NCI-H1092 (cell line): Measurements from ENCODE around the gene PRX.
"Not testable (repeated sequence)": the region's sequence is repeated elsewhere in the genome, so short reads cannot be mapped to it uniquely, and the experiment has no call there.

ENCODE experiments used
- DNase-seq: peaks from one replicate; lab custom pipeline; 2025; lab: John Stamatoyannopoulos, UW

PRX gene

DNA sequence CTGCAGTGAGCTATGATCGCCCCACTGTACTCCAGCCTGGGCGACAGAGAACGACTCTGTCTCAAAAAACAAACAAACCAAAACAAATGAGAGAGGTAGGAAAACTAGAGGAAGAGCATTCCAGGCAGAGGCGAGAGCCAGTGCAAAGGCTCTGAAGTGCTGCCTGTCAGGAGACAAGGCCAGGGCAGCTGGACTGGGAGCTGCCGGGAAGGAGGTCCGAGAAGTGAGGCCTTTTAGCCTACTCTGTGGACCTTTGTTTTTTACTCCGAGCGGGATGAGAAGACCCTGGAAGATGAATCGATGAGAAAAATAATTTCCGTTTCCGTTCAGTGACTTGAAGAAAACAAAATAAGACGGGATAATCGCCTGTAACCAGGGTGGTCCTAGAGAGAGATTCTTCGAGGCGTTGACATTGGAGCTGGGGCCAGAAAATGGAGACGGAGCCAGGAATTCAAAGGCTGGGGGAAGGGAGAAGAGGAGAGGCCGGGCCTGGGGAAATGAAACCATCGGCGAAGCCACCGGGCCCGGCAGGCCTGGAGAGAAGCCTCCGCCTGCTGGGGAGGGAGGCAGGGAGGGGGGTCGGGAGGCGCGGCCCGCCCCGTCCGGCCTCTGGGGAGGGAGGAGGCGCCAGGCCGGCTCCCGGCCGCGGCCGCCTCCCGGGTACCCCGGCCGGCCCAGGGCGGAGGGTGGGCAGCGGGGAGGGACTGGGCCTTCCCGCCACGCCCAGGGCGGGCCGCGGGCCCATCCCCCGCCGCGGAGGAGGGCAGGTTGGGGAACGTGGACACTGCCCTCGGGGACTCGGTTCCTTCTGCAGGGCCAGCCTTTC, 20.4 kb upstream of the PRX start:
- DNase-seq: peak; percentile 48

DNA sequence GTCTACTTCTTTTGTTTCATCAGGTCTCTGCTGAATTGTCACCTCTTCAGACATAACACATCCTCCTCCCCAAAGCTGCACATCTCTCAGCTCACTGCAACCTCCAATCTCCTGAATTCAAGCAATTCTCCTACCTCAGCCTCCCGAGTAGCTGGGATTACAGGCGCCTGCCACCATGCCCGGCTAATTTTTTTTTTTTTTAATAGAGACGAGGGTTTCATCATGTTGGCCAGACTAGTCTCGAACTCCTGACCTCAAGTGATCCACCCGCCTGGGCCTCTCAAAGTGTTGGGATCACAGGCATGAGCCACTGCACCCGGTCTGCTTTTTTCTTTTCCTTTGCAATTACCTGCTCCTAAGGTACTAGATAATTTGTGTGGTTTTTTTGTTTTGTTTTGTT, 19.6 kb upstream of the PRX start:
- DNase-seq: not testable (repeated sequence)

DNA sequence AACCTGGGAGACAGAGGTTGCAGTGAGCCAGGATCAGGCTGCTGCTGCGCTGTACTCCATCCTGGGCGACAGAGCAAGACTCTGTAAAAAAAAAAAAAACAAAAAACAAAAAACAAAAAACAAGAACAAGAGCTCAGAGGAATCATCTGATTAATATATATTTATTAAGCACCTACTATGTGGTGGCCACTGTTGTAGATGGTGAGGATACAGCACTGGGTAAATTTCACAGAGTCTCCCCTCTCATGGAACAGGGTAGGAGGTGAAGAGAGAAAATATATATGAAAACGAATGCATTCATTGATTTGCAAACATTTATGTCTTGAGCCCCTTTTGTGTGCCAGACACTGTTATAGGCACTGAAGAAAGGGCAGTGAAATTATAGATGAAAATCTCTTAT, 18.5 kb upstream of the PRX start:
- DNase-seq: no peak

DNA sequence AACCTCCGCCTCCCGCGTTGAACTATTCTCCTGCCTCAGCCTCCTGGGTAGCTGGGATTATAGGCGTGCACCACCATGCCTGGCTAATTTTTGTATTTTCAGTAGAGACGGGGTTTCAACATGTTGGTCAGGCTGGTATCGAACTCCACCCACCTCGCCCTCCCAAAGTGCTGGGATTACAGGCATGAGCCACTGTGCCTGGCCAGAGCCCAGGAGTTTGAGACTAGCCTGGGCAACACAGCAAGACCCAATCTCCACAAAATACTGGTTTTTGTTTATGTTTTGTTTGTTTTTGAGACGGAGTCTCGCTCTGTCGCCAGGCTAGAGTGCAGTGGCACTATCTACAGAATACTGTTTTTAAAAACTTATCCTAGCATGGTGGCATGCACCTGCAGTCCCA, 17.1 kb upstream of the PRX start:
- not testable (repeated sequence) for DNase-seq

DNA sequence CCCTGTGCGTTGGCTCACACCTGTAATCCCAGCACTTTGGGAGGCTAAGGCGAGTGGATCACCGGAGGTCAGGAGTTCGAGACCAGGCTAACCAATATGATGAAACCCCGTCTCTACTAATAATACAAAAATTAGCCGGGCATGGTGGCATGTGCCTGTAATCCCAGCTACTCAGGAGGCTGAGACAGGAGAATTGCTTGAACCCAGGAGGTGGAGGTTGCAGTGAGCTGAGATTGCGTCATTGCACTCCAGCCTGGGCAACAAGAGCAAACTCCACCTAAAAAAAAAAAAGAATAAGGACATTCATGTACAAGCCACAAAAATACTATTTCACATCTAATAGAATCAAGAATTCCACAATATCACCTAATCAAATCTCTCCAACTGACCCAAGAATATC, 15.0 kb upstream of the PRX start:
- DNase-seq: not testable (repeated sequence)

DNA sequence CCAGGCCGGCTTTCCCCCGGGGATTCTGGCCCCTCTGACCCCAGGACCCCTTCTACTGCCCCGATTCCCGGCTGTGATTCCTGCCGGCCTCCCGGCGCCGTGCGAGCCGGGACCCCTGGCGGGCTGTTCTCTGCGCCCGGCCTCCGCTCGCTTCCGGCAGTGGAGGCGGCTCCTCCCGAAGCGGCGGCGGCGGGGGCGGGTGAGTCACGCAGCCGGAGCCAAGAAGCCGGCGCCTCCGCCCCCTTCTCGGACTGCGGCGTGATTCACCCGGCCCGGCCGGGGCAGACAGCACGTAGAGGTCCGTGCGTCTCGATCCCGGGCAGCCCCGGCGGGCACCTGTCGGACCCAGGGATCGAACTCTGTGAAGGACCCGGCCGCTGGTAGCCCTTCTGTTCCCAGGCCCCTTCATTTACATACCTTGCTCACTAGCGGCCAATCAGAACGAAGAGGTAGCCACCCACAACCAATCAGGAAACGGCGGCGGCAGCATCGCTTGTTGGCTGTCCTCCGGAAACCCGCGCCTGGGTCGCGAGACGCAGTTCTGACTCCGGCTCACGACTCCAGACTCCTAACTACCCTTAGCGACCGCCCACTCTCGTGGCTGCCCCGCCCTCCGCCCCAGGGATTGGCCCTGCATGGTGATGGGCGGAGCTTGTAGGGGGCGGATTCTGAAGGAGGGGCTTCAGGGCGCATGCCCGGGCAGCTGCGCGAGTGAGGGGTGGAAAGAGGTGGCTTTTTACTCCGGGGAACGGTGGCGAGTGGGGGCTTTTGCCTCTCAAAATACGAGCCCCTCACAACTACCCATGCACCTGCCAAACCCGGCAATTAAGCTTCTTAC, 12.5 kb upstream of the PRX start, which contains the start of gene SERTAD1:
SERTAD1 (minus strand) TSS at position 543 of the 838 bp plus-strand sequence. CDS start 2,446 bp downstream, outside the sequence.
- peak; percentile 97 for DNase-seq

DNA sequence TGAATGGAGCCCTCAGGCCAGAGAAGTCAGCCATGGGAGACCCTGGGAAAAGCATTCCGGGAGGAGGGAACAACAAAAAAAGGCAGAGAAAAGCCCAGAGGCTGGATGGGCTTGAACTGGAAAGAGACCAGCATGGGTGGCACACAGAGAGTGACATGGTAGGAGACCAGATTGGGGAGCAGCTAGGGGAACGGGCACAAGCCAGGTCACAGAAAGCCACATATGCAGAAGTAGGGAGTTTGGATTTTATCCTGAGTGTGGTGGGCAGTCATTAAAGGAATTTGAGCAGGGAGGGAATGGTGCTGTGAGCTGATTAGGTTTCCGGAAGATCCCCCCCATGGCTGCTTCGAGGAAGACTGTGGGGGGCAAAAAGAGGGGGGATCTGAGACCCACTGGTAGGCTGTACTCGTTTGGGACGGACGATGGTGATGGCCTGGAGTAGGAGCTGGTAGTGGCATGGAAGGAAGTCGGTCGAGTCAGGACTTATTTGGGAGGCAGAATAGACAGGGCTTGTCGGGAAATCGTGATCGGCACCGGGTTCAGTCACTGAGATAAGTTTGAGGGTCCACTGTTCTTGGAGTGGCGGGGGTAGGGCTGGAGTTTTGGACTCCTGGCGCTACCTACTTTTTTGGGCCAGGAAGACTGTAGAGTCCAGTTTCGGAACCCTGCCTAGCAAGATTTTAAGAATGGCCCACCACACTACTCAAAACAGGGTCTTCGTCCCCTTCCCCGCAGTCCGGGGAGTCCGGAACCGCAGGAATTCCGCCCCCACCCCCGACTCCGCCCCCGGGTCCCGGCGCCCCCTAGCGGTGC, 11.7 kb upstream of the PRX start:
- no peak for DNase-seq

DNA sequence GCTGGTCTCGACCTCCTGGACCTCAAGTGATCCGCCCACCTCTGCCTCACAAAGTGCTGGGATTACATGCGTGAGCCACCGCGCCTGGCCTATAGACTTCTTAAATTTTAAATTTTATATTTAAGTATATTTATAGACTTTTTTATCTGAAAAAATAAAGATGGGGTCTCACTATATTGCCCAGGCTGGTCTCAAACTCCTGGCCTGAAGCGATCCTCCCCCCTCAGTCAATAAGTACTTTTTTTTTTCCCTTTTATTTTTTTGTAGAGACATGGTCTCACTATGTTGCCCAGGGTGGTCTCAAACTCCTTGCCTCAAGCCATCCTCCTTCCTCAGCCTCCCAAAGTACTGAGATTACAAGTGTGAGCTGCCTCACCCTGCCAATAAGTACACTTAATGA, 10.8 kb upstream of the PRX start:
- no peak for DNase-seq

DNA sequence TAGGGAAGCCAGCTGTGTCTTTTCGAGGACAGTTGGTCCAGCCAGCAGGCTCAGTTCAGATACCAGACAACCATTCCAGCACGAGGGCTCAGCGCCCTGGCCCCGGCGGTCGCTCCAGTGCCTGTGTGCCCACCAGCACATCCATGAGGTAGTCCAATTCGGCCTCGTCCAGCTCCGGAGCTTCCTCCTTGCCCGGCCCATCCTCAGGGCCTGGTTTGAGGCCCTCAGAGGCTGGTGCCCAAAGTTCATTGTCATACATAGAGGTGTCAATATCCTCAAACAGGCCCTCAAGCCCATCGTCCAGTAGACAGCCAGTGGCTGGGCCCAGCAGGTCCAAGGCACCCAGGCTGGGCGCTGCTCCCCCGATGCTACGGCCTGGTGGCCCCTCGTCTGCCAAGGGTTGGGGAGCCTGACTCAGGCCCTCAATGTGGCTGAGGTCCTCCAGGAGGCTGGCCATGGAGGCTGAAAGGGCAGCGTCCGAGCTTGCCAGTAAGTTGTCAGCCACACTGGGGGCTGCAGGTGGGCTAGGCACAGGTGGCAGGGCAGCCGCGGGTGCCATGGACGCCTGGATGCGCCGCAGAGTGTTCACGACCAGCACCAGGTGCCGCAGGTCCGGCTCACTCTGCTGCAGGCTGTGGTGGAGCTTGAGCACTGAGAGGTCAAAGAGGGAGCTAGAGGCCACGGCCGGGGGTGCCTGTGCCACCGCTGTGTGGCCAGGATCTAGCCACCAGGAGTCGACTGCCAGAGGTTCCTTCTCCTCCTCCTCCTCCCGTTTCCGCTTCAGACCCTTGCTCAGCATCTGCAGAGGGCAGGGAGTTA, 9.8 kb upstream of the PRX start:
- DNase-seq: no peak

DNA sequence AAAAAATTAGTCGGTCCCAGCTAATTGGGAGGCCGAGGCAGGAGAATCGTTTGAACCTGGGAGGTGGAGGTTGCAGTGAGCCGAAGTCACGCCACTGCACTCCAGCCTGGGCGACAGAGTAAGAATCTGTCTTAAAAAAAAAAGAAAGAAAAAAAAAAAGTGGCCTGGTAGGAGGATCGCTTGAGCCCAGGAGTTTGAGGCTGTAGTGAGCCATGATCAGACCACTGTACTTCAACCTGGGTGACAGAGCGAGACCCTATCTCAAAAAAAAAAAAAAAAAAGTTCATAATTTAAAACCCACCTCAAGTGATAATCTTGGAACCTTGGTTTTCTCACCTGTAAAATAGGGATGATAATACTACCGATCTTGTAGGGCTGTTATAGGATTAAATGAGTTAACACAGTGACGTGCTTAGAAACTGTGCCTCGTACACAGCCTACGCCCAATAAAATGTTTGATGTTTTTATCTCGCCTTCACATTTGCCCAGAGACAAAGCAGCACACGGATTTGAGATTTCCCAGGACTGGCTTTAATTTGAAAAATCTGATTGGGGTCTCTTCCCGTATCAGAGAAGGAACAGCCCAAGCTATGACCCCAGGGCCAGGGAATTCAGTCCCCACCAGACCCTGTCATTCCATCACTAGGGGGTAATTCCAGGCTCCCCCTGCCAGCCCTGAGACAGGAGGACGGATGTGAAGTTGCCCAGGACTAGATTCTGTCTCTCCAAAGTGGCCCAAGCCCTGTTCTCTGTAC, 9.0 kb upstream of the PRX start:
- DNase-seq: no peak

DNA sequence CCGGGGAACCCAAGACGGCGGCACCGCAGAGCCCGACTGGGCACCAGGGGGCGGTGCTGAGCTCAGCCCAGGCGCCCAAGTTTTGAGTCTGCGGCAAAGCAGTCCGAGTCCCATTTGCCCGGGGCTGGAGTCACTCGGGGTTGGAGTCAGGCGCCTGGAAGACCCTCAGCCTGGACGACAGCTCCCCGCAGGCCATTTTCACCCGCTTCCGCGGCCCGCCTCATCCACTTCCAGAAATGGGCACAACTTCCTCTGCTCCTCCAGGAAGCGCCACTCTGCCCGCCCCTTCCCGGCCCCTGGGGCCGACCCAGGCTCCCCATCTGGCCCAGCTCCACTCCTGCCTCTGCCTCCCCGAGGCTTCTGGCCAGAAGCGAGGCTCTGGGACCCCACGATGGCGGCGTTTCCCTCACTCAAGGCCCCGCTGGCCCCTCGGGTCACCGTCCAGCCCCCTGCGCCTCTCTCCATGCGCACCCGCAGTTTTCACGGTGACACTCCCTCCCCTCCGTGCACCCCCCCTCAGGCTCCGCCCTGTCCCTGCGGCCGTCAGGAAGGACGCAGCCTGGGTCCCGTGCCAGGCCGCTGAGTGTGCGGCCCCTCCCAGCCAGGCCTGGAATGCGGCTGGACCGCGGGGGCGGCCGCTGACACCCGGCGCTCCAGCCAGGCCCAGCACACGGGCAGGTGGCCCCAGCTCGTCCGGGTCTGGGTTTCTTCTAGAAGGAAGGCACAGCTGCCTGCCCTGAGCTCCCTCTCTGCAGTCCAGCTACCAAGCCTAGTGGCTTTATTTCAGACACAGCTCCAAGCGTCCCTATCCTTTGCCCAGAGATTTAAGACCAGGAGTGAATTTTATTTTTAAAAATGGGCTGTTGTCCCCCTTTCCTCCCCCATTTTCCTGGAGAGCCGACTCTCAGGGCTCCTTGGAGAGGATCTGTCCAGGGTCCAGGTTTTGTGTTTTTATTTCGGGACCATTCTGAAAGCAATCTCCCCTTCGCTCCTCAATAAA, 7.9 kb upstream of the PRX start:
- peak; percentile 45 for DNase-seq

DNA sequence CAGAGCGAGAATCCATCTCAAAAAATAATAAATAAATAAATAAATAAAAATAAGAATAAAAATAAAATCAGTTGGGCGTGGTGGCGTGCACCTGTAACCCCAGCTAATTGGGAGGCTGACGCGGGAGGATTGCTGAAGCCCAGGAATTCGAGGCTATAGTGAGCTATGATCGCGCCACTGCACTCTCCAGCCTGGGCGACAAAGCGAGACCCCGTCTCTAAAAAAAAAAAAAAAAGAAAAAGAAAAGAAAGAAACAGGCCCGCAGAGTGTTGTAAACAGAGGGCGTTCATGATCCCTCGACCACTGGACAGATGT, 7.2 kb upstream of the PRX start:
- no peak for DNase-seq

DNA sequence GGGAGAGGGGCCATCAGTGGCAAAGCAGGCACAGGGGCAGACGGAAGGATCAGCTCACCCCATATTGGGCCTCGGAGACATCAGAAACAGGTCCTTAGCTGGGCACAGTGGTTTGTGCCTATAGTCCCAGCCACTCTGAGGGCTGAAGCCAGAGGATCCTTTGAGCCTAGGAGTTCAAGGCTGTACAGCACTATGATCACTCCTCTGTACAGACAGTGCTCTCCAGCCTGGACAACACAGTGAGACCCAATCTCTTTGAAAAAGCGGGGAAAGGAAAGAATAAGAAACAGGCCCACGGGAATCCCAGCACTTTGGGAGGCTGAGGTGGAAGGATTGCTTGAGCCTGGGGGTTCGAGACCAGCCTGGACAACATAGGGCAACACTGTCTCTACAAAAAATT, 6.6 kb upstream of the PRX start:
- DNase-seq: no peak

DNA sequence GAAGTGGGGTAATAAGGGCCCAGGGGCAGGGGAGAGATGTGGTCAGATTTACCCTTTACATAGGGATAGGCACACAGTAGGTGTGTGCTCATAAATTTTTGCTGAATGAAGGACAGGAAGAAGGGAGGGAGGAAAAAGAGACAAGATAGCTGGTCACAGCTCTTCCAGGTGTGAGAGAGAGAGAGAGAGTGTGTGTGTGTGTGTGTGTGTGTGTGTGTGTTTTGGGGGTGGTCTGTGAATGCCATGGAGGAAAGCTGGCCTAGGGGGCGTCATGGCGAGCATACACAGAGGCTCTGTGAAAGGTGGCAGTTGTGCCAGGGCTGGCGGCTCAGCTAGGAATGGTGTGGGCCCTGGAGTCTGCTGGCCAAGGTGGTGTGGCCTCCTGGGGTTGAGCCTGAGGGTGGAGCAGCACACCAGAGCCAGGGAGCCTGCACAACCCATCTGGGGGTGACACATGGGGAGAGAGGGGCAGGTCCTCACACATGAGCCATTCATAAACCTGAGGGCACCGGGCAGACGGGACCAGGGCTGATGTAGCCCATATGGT, 6.0 kb upstream of the PRX start:
- no peak for DNase-seq

DNA sequence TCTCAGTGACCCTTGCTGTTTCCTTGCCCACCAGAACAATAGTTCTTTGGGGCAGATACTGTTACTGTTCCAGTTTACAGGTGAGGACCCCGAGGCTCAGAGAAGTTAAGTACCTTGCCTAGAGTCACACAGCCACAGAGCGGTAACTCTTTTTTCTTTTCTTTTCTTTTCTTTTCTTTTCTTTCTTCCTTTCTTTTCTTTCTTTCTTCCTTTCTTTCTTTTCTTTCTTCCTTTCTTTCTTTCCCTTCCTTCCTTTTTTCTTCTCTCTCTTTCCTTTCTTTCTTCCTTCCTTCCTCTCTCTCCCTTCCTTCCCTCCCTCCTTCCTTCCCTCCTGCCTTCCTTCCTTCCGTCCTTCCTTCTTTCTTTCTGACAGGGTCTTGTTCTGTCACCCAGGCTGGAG, 4.9 kb upstream of the PRX start:
- DNase-seq: no peak

DNA sequence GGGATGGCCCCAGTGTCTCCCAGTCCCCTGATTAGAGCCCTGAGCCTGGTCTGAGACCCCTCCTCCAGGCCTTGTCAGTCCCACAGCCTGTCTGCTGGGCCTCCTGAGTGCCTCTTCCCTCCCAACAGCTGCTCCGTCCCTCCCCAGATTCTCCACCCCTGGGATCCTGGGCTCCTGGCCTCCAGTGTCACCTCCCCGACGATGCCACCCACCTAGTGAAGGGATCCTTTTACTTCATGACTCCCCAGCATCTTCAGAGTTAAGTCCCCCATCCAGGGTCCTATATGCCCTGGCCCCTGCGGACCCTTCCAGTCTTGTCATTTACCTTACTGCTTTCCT, 4.4 kb upstream of the PRX start:
- no peak for DNase-seq

DNA sequence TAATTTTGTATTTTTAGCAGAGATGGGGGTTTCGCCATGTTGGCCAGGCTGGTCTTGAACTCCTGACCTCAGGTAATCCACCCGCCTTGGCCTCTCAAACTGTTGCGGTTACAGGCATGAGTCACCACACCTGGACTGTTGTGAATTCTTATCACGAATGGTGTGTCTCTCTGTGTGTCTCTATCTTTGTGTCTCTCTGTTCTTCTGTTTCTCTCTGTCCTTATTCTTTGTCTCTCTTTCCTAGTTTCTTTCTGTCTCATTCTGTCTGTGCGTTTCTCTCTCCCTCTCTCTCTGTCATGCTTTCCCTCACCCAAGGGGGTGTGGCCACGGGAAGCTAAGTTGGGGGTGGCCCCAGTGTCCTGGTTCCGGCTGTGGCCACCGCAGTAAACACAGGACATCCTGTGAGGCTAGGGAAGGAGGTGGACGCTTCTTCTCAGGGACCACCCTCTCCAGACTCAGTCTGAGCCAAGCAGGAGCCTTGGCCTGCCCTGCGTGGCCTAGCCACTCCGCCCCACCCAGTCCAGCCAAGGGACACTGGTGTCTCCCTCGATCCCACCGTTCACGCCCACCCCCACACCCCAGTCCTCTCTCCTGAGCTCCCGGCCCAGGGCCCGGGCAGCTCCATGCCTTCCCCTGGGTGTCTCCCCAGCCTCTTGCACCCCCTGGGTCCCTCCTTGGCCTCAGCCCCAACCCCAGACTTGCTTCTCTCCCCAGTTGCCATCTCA, 3.9 kb upstream of the PRX start:
- no peak for DNase-seq

DNA sequence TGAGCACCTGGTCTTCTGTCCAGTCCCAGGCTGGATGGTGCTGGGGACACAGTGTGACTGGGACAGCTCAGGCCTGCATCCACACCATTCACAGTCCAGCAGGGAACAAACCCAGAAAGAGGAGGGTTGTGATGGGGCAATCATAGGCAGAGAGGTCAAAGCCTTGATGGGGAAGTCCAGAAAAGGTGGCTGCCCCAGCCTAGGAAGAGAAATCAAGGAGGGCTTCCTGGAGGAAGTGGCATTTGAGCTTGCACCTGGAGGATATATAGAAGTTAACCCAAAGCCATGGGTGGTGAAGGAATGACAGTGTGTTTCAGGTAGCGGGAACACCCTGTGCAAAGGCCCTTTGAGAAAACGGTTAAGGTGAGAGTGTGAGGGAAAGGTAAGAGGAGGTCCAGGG, 2.6 kb upstream of the PRX start:
- DNase-seq: no peak
